ENCODE results near the gene USP20.
A peak's percentile ranks its signal among the peaks of the same experiment; 100 is the strongest.

The USP20 gene

DNA sequence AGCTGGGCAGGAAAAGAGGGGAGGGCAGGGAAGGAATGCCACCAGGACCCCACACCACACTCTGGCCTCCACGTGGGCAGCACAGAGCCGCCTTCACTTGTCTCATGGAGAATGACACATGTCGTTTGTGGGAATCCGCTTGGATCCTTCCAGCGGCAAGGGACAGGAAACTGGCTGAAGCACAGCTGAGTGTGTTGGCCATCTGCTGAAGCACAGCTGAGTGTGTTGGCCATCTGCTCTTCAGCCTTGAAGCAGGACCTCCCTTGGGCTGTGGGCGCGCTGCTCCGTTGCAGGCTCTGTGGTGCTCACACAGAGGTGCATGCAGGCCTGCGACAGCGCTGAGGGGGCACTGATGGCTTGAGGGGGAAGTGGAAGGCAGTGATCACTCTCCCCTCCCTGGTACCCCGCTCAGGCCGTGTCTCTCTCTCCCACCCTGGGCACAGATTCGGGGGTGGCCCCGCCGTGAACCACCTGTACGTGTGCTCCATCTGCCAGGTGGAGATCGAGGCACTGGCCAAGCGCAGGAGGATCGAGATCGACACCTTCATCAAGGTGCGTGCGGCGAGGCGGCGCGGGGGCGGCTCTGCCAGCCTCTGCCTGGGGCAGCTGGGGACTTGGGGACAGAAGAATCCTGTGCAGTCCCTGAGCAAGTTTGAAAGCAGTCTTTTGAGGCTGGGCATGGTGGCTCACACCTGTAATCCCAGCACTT is 40.6 kb downstream of the USP20 start:
- no peak for DNase-seq

DNA sequence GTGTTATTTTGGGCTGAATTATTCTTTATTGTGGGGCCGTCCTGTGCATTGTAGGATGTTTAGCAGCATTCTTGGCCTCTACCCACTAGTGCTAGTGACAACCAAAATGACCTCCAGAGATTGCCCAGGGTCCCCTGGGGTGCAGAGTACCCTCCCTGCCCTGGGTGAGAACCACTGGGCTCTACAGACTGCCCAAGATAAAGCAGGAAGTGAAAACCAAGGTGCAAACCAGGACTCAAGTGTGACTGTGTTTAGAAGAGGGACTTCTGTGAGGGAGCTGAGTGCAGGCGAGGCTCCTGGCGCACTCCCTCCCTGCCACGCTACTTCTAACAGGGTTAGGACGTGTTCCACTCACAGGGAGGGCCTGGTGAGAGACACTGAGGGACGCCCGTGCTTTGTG is 41.6 kb downstream of the USP20 start:
- no peak for DNase-seq

DNA sequence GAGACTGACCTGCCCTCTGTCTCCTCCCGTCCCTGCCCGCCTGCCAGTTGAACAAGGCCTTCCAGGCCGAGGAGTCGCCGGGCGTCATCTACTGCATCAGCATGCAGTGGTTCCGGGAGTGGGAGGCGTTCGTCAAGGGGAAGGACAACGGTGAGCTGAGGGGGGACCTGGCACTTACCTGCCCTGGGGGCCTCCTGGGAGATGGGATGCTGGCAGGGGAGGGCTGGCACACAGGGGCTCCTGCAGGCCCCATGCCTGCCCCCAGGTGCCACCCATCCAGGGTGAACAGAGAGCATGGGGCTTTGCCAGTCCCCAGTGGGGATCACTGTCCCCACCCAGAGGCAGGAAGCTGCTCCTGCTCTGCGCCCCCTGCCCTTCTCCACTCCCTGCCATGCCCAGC is 43.0 kb downstream of the USP20 start:
- no peak for DNase-seq

DNA sequence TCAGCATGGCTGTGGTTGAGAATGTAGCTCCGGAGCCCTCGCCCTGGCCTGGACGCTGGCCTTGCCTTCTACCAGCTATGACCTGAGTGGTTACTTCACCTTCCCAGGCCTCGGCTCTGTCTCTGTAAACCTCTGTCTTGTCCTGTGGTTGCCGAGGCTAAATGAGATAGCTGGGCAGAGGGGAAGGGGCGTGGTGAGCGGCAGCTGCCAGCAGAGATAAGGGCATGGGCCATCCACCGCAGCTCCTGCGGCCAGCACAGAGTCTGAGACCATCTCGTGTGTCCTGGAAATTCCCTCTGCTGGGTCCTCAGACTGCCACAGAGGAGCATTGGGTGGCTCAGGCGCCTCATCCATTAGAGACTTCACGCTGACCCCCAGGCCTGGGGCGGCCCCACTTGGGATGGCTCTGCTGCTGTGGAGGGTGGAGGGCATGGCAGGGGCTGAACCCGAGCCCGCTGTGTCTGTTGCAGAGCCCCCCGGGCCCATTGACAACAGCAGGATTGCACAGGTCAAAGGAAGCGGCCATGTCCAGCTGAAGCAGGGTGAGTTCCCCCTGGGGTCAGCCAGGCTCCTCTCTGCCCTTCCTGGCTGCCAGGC is 43.9 kb downstream of the USP20 start:
- no peak for DNase-seq

DNA sequence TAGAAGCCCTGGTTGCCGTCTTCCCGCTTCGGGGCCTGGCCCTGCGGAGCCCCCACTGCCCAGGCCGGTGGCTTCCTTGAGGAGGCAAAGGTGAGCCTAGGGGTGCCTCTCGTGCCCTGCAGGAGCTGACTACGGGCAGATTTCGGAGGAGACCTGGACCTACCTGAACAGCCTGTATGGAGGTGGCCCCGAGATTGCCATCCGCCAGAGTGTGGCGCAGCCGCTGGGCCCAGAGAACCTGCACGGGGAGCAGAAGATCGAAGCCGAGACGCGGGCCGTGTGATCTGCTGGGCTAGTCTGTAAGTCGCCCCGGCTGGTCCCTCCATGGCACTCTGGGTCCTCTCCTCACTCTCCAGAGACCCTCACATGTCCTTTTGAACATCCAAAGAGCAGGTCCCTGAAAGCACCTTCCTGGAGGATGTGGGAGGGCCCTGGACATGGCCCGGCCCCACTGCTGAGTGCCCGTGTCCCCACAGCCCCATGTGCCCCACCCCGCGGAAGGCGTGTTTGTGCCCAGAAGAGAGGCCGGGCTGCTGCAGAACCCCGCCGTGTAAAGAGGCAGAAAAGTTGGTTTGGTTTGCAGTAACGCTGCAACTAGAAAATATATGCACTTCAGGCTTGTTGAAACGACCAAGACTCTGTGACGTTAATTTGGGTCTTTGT is 44.9 kb downstream of the USP20 start:
- DNase-seq, result no peak

DNA sequence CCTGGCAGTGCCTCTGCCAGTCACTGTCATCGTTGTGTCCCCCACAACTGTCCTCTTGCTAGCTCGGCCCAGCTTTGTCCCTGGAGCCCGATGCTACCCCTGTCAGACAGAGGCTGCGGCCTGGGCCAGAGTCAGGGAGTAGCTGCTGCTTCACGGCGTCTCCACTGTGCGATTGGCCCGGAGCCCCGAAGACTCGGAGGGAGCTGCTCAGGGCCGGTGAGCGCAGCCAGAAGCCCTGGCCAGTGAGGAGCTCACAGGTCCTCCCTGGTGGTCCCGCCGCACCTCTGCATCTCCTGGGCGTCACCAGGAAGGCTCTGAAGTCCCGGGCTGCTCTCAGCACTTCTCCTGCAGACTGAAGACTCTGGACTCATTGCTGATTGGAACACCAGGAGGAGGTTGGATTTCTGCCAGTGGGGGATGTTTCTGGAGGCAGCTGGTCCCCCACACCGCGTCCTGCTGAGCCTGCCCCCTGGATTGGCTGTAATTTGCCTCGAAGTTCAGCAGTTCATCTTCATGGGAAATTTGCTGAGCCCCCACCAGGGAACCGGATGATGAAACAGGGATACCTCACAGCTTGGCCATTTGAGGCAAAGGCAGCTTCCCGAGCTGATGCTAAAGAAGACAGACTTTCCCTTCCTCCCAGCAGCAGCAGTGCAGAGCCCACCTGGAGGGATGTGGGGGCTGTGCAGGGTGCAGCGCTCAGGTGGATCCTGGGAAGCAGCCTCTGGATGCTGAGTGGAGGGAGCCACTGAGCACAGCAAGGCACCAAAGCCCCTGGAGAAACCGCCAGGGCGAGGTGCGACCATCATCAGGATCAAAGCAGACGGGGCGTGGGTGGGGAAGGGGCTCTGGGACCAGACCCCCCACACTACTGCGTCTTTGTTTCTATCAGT is 45.6 kb downstream of the USP20 start:
- no peak for DNase-seq

DNA sequence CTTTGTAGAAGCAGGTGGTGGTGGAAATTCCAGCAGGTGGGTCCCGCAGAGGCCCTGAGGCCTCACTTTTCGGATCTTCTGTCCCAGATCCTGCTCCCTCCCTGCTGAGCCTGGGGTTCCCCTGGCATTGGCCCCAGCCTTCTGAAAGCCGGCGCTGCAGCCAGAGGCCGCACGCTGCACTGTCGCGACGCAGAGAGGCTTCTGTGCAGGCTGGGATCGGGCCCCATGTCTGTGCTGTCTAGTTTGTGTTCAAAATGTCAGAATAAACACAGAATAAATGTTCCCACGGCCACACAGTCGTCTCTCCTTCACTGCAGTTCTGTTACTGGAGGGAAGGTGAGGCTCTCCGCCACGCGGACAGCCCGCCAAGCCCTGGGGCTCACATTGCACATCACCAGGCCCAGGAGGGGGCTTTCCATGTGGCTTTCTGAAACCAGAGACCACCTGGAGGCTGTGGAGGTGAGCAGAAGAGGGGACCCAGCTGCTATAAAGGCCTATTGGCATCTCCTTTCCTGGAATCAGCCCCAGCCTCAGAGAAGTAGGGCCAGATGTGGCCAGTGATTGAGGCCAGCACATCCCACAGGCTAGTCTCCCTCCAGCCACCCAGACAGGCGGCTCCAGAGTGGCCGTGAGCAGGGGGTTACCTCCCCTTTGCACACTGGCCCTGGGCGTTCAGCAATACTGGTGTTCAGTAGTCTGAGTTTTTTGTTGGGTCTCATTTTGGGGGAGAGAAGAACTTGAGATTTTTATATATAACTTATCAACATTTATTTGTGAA is 46.5 kb downstream of the USP20 start:
- DNase-seq, result no peak

DNA sequence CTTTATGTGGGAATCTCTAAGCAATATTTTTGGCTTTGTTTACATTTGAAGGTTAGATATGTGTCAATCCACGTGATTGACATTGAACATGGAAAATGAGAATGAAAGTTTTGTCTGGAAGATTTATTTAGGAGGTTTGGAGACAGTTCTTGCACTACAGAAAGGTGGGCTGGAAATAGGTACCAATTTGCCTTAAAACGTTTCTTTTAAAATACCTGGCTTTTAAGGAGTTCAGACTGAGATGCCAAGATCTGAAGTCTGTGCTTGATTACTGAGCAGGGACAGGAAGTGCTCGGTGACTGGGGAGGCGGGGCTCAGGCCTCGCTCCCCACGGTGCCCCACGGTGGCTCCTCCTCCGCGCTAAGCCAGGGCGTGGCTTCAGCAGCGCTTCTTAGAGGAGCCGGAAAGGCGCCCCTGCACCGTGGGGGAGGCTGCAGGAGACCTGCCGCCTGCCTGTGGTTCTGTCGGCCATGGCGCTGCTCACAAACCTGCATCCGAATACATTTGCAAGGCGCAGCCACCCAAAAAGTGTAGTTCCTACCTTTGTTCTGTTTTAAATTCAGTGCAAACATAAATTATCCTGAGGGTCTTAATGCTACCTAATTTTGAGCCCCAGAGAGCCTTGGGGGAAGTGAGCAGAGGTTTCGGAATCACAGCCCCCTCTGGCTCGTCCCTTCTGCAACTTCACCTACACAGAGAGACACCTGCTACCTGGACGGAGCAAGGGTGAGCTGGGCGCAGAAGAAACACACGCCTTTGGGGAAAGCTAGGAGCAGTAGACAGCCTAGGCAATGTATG is 49.2 kb downstream of the USP20 start:
- peak; percentile 89 to 98 (median 94) for DNase-seq

DNA sequence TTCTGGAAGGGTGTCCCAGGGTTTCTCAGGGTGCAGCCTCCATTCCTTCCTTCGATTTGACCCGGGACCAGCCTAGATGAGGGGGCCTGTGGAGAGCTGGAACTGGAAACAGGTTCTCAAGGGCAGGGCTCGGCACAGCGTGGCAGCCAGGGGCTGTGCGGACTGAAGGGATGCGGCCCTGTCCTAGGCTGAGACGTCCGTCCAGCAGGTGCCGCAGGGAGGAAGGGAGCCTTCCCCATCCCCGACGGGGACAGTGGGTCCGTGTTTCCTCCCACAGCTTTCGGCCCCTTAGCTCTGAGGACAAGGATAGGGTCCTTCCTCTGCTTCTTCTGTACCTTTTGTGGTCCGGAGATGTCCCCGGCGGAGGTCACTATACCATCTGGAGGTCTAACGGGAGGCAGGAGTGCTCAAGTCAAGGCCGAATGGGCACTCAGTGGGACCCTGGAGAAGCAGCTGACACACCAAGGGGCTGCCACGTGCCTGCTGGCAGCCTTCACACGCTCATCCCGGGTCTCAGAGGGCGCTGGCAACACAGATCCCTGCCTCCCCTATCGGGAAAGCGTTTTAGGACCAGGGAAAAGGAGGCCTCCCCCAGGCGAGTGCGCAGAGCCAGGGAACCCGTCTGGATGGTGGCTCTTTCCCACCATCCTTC is 49.9 kb downstream of the USP20 start:
- peak in 2 of 5 experiments; percentile 25 to 62 for DNase-seq

DNA sequence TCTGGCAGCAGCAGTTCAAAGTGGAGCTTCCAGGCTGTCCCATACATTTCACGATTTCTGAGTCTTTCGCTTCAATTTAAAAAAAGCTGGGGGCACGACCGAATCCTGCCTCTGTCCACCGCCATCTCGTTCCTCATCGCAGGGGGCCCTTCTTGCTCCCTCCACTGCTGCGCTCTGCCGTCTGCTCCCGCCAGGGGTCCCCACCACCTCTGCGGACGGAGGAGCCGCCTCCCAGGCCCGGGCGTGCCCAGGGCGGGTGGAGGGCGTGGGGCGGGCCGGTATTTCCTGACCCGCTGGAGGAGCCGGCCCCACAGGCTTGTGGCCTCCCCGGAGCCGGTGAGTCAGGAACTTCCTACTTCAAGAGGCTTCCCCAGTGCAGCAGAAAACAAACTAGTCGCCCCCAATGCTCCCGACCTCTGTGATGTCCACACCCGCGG is 50.4 kb downstream of the USP20 start:
- peak; percentile 64 to 92 (median 85) for DNase-seq

DNA sequence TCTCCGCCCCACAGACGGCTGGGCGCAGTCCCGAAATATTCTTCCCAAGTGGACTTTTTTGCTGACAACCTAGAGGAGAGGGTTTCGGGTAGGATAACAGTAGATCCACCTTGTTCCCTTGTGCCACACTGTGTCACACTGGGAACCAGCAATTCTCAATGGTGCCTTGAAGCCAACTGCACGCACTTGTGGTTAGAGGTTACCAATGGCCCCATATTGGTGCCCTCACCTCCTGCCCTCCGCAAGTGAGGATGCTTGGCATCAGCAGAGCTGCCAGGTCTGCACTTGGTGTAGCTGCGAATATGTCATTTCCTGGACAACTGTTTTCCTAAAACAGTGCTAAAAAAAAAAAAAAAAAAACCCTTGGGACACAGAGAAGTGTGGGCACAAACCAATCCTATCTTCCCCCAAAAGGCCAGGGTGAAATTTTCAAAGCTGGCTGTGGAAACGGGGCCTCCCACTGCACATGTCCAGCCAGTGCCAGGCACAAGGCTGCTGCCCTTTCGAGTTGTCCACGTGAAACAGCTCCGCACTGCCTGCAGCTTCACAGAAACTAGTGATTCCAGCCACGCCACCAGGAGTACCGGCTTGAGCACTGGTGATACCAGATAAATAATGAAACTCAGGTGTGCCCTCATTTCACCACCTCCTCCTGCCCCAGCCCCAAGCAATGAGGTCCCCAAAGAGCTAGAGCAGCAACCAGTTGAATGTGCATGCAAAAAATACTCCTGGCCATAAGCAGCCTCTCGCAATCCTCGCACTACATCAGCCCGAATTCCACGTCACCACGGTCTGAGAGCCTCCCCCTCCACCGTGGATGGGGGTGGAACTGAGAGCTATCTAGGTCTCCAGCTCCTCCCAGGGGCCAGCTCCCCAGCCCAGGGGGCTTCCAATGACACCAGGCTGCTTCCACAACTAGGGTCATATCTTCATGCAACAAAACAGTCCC is 51.2 kb downstream of the USP20 start:
- DNase-seq, result peak in 4 of 5 experiments; percentile 37 to 94 (median 76)

DNA sequence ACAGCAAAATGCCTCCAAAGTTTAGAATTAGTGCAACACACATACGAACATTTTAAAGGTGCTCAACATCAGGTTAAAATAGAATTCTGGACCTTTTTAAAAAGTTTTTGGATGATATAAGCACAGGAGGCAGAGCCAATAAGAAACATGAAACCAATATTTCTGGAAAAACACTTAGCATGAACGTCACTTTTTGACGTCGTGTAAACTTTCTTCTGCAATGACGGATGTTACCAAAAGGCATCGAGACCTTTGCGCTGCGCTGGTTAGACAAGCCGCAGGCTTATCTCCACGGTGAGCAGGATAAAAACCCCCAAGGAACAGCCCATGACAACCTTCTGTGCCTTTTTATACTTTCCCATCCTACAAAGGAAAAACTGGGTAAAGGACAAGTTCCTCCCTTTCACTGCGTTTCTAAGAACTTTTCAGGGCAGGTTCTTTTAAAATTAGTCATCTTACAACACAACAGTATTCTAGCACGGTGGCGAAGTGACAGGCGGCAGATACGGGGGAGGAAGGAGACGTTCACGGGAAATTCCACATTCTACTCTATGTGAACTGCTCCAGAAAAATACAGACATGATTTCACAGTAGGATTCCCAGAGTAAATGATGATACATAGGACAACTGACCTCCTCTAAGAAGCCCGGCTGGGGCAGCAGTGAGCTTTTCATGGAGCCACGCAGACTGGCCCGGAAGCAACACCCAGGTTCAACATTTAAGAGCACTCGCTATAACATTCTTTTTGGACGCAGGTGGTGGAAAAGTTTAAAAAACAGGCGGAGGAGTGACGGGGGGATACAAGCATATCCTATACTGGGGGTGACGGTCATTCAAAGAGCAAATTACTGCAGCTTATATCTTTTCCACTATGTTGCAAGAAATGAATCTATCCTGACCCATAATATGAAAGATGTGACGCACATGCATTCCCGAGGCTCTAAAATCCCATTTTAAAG is 52.4 kb downstream of the USP20 start:
- DNase-seq, result peak in 4 of 5 experiments; percentile 56 to 89 (median 82)

DNA sequence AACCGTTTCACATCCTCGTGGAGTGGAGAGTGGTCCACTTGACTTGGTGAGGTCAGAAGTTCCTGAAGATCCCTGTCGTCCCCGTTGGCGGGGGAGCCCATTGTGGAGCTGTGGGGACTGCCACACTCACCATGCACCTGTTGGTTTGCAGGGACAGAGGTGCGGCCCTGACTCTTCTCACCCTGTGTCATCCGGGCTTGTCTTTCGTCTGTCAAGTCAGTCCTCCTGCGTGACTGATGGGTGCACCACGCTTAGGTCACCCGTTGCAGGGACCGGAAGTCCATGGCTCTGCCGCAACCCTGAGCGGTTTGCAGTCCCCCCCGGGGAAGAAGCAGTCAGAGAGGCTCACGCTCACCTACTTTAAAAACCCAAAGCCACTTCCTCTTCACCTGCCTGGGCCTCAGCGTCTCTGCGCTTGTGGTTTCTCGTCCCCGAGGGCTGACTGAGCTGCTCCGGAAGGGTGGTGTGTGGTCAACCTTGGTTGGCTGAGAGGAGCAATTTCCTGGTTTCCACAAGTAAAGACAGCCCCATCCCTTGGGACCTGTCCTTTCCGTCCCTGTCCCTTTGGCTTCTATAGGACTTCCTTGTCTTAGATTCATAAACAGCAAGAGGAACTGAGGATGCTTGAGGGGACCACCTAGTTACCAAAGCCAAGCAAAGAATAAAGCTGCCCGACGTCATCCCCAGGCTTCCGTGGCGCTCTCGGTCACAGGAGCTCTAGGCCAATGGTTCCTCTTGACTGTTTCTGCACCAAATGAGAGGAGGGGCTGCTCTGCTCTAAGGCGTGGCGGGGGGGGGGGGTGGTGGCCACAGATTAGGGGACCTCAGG is 53.2 kb downstream of the USP20 start:
- DNase-seq, result peak; percentile 65 to 100 (median 86)

DNA sequence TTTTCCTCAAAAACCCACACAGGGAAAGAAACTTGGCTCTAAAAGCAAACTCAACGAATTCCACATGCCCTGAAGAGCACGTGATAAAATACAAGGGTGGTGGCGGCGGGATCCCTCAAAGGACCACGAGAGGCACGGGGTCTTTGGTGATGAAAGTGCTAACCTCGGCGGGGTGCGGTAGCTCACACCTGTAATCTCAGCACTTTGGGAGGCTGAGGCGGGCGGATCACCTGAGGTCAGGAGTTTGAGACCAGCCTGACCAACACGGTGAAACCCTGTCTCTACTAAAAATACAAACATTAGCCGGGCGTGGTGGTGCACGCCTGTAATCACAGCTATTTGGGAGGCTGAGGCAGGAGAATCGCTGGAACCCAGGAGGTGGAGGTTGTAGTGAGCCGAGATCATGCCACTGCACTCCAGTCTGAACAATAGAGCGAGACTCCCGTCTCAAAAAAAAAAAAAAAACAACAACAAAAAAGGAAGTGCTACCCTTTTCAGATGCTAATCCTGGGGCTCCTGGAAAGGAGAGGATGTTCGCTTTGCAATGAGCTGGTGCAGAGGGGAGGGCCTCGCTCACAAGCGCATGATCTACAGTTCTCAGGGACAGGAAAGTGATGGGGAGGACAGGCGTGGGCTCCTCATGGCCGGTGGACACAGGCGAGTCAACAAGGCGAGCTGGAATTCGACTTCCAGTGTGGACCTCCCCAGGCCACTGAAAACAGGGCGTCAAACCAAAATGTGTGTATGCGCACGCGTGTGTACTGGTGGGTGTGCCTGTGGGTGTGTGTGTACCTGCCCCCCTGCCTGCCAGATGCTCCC is 54.1 kb downstream of the USP20 start:
- DNase-seq, result peak in 2 of 5 experiments; percentile 70 to 83

DNA sequence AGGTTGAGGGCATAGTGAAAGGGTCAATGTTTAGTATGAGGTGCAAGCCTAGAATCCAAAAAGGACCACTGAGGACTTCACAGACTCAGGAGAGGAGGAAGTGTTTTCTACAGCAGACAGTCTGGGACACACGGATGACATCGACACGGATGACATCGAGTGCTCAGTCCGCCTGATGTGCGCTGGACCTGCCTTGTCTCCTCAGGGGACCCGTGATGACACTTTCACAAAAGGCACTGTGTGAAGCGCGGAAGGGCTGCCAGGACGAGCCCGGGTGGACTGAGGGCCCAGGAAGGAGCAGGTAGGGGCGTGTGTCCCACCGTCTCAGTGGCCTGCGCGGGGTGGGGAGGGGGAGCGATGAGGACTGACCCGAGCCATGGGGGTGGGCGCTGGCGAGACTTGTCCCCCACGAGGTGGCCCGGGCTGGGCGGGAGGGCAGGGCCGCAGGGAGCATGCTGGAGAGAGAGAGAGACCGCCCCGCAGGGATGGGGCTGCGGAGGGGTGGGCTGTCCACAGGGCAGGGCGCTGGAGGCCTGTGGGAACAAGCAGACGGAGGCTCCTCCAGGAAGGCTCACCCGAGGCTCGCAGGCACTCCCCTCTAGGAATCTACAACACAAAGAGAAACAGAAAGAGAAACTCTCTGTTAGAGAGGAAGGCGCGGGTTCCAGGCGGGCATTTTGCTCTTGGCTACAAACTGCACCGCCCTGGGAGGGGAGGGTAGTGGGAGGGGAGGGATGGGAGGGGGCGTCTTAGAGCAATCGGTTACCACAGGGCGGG is 54.9 kb downstream of the USP20 start:
- peak in 4 of 5 experiments; percentile 40 to 91 (median 62) for DNase-seq
